ENCODE measurements around the gene MMP24.

Gene MMP24

DNA sequence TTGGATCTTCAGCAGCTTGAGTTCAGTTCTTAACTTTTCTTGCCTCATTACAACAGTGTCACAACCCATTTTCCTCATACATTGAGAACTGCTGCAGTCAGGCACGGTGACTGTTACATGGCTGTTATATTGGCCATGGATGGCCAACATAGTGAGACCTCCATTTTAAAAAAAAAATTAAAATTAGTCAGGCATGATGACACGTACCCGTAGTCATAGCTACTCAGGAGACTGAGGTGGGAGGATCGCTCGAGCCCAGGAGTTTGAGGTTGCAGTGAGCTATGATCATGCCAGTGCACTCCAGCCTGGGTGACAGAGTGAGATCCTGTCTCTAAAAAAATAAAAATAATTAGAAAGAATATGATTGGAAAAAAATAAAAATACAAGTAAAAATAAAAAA, 9.9 kb upstream of the MMP24 start:
- in situ Hi-C loops (cut with MboI; ENCODE audit: low sequenced_read_pairs) = no loop called here

DNA sequence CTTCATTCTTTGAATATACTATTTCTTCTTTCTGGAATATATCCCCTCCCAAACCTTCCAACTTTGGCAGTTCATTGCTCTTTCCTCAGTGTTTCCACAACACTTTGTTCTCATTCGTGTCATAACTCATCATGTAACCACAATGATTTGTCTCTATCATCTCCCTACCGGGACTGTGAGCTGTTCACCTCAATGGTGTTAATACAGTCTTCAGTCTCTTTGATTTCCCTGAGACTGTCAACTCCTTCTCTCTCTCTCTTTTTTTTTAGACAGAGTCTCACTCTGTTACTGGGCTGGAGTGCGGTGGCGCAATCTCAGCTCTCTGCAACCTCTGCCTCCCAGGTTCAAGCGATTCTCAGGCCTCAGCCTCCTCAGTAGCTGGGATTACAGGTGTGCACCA, 2.5 kb upstream of the MMP24 start:
- in situ Hi-C loops (cut with MboI; ENCODE audit: low sequenced_read_pairs) = no loop called here

DNA sequence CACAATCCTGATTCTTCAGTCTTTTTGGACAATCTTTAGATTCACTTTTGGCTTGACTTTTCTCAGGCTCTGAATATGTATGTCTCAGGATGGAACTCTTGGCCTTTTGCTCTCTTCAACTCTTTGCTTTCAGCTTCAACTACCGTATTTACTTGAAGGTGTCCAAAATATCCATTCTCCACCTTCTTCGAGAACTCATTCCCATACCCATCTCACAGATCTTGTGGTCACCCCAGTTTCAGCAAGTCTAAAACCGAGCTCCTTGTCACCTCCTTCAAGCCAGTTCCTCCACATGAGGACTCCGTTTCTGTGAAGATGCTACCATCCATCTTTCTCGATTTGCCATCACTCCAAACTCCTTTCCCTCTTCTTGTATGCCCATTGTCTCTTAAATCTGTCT, 2.0 kb upstream of the MMP24 start:
- in situ Hi-C loops (cut with MboI; ENCODE audit: low sequenced_read_pairs) = no loop called here

- in situ Hi-C loops (cut with MboI; ENCODE audit: low sequenced_read_pairs) = no loop called here
Measured at GRCh38 chr20:35225319-35226125, 968 bp upstream of the MMP24 start.

DNA sequence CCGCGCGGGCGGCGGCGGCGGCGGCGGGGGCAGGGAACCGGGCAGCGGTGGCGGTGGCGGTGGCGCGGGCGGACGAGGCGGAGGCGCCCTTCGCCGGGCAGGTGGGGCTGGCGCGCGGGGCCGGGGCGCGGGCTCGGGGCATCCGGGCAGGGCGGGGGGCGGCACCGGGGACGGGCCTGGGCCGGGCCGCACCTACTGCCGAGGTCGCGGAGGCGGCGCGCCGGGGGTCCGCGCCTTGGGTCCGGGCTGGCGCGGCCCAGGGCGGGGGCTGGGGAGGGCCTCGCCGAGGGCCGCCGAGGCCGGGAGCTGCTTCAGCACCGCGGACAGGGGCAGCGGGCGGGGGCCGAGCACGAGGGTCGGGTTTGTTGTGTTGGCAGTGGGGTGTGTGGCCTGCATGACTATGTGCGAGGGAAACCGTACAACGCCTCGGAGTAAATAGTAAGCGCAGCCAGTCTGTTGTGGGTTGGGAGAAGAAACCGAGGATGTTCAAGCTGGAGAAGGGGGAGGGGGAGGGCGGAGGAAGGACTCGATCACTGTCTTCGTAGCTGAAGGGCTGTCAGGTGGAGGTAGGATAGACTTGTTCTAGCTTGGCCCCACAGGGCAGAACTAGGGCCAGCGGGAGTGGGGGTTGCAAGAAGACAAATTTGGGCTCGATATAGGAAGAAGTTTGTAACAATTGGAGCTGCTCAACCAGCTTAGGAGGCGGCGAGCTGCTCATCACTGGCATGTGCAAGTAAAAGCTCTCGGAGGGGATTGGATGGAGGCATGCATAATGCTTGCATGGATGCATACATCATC, 593 bp downstream of the MMP24 start:
- in situ Hi-C loops (cut with MboI; ENCODE audit: low sequenced_read_pairs) = no loop called here

GRCh38 chr20:35232575-35232974, 6.1 kb downstream of the MMP24 start:
- in situ Hi-C loops (cut with MboI; ENCODE audit: low sequenced_read_pairs) = no loop called here

DNA sequence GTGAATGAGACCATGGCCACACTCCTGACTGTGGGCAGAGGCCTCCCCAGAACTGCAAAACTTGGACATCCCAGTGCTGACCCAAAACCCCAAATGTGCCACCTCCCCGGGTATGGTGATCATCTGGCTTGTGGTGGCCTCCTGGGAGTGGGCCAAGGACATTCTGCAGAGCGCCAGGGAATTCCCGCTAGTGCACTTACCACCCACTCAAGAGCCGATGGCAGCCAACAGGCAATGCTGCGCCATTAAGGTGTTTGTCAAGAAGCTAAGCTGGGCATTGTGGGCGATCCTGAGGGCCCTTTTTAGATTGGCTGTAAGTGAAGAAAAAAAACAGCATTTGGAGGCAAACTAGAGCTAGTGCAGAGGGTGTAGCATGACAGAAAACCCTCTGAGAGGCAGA, 9.4 kb downstream of the MMP24 start:
- in situ Hi-C loops (cut with MboI; ENCODE audit: low sequenced_read_pairs) = no loop called here

GRCh38 chr20:35237486-35237885, 11.0 kb downstream of the MMP24 start:
- in situ Hi-C loops (cut with MboI; ENCODE audit: low sequenced_read_pairs) = no loop called here

GRCh38 chr20:35238170-35238569, 11.7 kb downstream of the MMP24 start:
- in situ Hi-C loops (cut with MboI; ENCODE audit: low sequenced_read_pairs) = no loop called here

- in situ Hi-C loops (cut with MboI; ENCODE audit: low sequenced_read_pairs) = no loop called here
Measured at GRCh38 chr20:35238735-35239134, 12.2 kb downstream of the MMP24 start.

DNA sequence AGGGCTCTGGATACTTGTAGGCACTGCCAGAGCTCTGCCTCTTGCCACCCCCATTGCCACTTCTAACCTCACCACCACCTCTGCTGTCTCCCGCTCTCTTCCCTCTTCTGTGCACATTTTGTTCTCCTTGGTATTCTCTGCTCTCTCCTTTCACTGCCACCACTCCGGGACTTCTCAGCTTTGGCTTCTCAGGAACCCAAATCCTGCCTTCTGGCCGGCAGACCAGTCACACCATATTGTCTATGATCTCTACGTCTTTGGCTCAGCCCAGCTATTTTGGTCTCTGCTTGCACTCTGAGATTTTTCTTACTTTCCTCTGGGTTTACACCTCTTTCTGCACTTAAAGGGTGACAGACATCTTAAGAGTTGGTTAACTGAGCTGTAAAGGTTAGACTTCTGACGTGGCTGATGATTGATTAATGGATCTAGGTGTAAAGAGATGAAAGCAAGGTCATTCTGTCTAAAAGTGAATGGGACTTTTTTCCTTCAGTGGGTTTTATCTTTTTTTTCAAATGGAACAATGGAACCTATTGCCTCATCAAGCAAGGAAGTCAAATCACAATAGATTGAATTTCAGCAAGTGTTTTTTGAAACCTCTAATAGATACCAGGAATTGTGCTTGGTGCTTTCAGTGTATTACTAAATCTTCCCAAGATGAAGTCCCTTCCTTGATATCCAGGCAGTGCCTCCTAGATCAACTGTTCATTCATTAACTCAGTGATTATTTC, 13.8 kb downstream of the MMP24 start:
- in situ Hi-C loops (cut with MboI; ENCODE audit: low sequenced_read_pairs) = no loop called here

DNA sequence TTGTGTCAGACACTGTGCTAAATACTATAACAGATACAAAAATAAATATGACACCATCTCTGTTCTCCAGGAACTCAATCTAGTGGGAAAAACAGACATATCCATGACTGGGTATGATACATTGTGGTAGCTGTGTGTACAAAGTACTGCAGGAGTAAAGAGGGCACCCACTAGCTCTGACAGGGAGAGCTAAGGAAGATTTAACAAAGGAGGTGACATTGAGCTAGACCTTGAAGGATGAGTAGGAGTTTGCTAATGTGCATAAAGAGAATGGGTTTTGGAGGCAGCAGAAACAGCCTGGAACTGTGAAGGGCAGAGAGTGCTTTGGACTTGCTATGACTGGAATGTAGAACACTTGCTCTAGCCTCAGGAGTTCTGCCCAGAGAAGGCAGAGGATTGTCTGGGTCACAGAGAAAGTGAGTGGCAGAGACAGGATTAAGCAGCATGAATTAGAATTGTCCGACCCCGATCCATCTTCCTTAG, 14.4 kb downstream of the MMP24 start:
- in situ Hi-C loops (cut with MboI; ENCODE audit: low sequenced_read_pairs) = no loop called here

GRCh38 chr20:35243317-35243716, 16.8 kb downstream of the MMP24 start:
- in situ Hi-C loops (cut with MboI; ENCODE audit: low sequenced_read_pairs) = no loop called here

- in situ Hi-C loops (cut with MboI; ENCODE audit: low sequenced_read_pairs) = no loop called here
Measured at GRCh38 chr20:35243986-35244385, 17.5 kb downstream of the MMP24 start.

GRCh38 chr20:35246723-35247122, 20.2 kb downstream of the MMP24 start:
- in situ Hi-C loops (cut with MboI; ENCODE audit: low sequenced_read_pairs) = no loop called here

DNA sequence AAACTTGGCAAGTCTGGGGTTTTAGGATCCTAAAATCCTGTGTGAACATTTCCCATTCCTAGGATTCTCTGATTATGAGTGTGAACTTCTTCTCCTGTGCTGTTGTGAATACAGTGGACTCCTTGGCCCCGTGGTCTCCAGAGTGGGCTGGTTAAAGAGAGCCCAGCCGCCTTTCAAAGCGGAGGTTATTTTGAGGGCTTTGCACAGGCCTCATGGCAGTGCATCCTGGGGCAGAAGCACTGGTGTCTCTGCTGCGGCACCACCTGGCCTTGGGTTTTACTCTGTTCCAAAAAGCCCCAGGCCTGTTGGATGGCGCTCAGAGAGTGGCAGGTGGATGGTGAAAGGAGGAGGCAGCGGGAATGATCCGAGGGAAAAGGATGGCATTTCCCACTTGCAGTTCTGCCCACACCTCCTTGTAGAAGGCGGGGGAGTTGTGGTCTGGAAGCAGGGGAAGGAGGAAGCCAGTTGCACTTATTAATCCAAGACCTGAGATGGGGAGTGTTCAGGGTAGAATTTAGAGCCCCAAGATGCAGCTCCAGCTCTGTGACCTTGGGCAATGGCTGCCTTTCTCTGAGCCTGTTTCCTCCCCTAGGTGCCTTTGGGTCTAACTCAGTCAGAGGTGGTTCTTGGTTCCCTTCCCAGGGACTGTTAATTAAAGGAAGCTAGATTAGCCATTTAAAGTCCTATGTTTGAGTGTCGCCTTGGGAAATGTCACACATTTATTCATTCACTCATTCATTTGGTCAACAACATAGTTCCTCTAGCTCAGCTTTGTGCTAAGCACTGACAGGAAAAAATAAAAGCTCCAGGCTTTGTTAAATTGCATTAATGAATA, 22.4 kb downstream of the MMP24 start:
- in situ Hi-C loops (cut with MboI; ENCODE audit: low sequenced_read_pairs) = no loop called here

DNA sequence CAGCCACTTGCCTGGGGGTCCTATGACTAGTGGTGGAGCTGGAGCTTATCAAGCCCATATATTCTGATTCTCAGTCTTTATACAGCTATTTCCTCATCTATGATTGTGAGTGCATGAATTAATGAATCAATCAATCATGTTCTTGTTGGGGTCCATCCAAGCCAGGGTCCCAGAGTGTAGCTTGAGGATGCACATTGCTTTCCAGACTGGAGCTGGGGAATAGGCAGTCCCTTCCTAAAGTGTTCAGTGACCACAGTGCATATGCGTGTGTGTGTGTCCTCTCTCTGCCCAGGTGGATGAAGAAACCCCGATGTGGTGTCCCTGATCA, 25.1 kb downstream of the MMP24 start:
- in situ Hi-C loops (cut with MboI; ENCODE audit: low sequenced_read_pairs) = loop anchor here (25.0 kb wide), 1 partner anchor 414 kb away; the partner anchor contains the start of gene NCOA6

- in situ Hi-C loops (cut with MboI; ENCODE audit: low sequenced_read_pairs) = loop anchor here (25.0 kb wide), 1 partner anchor 415 kb away; the partner anchor contains the start of gene NCOA6
Measured at GRCh38 chr20:35252037-35252461, 25.6 kb downstream of the MMP24 start.

GRCh38 chr20:35252598-35252997, 26.1 kb downstream of the MMP24 start:
- in situ Hi-C loops (cut with MboI; ENCODE audit: low sequenced_read_pairs) = loop anchor here (25.0 kb wide), 1 partner anchor 415 kb away; the partner anchor contains the start of gene NCOA6

- in situ Hi-C loops (cut with MboI; ENCODE audit: low sequenced_read_pairs) = loop anchor here (25.0 kb wide), 1 partner anchor 416 kb away; the partner anchor contains the start of gene NCOA6
Measured at GRCh38 chr20:35253010-35253409, 26.5 kb downstream of the MMP24 start.

Data from HL-60/S4 treated with phorbol 12-myristate 13-acetate at 8.2 ng/mL for 4 days and 3 days (cell line).